B cell (primary cell): ENCODE results near the gene OCSTAMP. TPM values are rescaled to one million over a fixed set of nuclear protein-coding genes. Genes with fewer than 3 reads are reported as not detected.

Experiments
- ATAC-seq: fragments of 200-7000 bp; cut with Tn5 transposase; one replicate; pipeline ENCODE4 v1.10.0; 2021; ENCODE audit warnings: low read depth, mild to moderate bottlenecking, moderate number of reproducible peaks, moderate library complexity
- CTCF ChIA-PET: fragments of 350-600 bp; sonication (Branson Sonifier 250); formaldehyde crosslinking; loops from one replicate; lab custom pipeline; 2021; ENCODE audit warnings: antibody characterized with exemption, inconsistent platforms; lab: Charles Lee
- POLR2A ChIA-PET: fragments of 350-600 bp; sonication (Branson Sonifier 250); formaldehyde crosslinking; loops from one replicate; lab custom pipeline; 2021; ENCODE audit warnings: antibody characterized with exemption; lab: Charles Lee
- DNase-seq: peaks from one replicate; pipeline ENCODE4 v3.0.0; 2013
- H2AFZ ChIP-seq: 2 replicates; pipeline ENCODE4 v1.6.1; 2012; ENCODE audit warnings: mild to moderate bottlenecking, low read depth, low read length; ENCODE audit not compliant: insufficient read depth, poor library complexity, severe bottlenecking
- H3K27ac ChIP-seq, 2 donors: 1 replicate in 1 of 2; 2 replicates in 1 of 2; pipeline ENCODE4 v1.5.1; 2012 to 2013; ENCODE audit warnings: low read length in 2 of 2, mild to moderate bottlenecking in 2 of 2, moderate library complexity in 1 of 2
- H3K27me3 ChIP-seq, 4 experiments: fragments of 200-600 bp in 1 of 4; sonication (generic) in 1 of 4; replicated peaks in 1 of 4; 1 replicate in 2 of 4; 2 replicates in 2 of 4; pipeline versions ENCODE4 v1.6.1 to v1.7.0; 2013 to 2016; ENCODE audit warnings: low read length in 3 of 4, mild to moderate bottlenecking in 2 of 4, mixed read lengths in 1 of 4, moderate library complexity in 1 of 4; ENCODE audit not compliant: insufficient read depth in 4 of 4, control insufficient read depth in 3 of 4; ENCODE audit errors: control extremely low read depth in 1 of 4
- H3K36me3 ChIP-seq, 2 experiments: replicated peaks in 1 of 2; 1 replicate in 1 of 2; 2 replicates in 1 of 2; pipeline versions ENCODE4 v1.6.1 to v1.7.1; 2013; ENCODE audit warnings: low read length in 1 of 2; ENCODE audit not compliant: insufficient read depth in 2 of 2, control insufficient read depth in 1 of 2; ENCODE audit errors: control extremely low read depth in 1 of 2, extremely low read depth in 1 of 2
- H3K4me1 ChIP-seq, 2 donors: fragments of 200-600 bp in 1 of 2; sonication (generic) in 1 of 2; 1 replicate in 1 of 2; 2 replicates in 1 of 2; pipeline versions ENCODE4 v1.5.1 to v1.6.1; 2013 to 2017; ENCODE audit warnings: low read length in 2 of 2; ENCODE audit not compliant: control insufficient read depth in 2 of 2, insufficient read depth in 2 of 2
- H3K4me2 ChIP-seq: replicated peaks from 2 replicates; pipeline ENCODE3; 2012; ENCODE audit warnings: mild to moderate bottlenecking, low read depth, low read length; ENCODE audit not compliant: poor library complexity, severe bottlenecking
- H3K4me3 ChIP-seq, 5 experiments: fragments of 200-600 bp in 1 of 5; sonication (generic) in 1 of 5; 1 replicate in 3 of 5; 2 replicates in 2 of 5; pipeline versions ENCODE4 v1.5.1 to v1.7.0; 2011 to 2016; ENCODE audit warnings: low read length in 4 of 5, mild to moderate bottlenecking in 4 of 5, low read depth in 2 of 5, control low read depth in 1 of 5, moderate library complexity in 1 of 5; ENCODE audit not compliant: insufficient read depth in 1 of 5; ENCODE audit errors: control extremely low read depth in 1 of 5, extremely low read depth in 1 of 5
- H3K79me2 ChIP-seq: fragments of 200-600 bp; sonication (generic); one replicate; pipeline ENCODE4 v1.6.0; 2016; ENCODE audit warnings: low read length; ENCODE audit not compliant: control insufficient read depth, insufficient read depth
- H3K9ac ChIP-seq: fragments of 200-600 bp; sonication (generic); 2 replicates; pipeline ENCODE4 v1.6.1; 2017; ENCODE audit warnings: mild to moderate bottlenecking, low read length, moderate library complexity
- H3K9me3 ChIP-seq, 3 donors: one replicate each; pipeline versions ENCODE4 v1.6.1 to v1.7.1; 2013; ENCODE audit warnings: low read length in 2 of 3; ENCODE audit not compliant: control insufficient read depth in 2 of 3, insufficient read depth in 1 of 3; ENCODE audit errors: control extremely low read depth in 1 of 3
- H4K20me1 ChIP-seq: 2 replicates; pipeline ENCODE4 v1.6.0; 2012; ENCODE audit warnings: mild to moderate bottlenecking, low read length; ENCODE audit not compliant: insufficient read depth, control insufficient read depth, poor library complexity, severe bottlenecking
- H3K27ac Mint-ChIP-seq: one replicate; pipeline ENCODE4 v1.8.0; 2021; ENCODE audit warnings: mixed read lengths
- H3K27me3 Mint-ChIP-seq: one replicate; pipeline ENCODE4 v1.8.0; 2021; ENCODE audit warnings: mixed read lengths
- H3K4me1 Mint-ChIP-seq: one replicate; pipeline ENCODE4 v1.8.0; 2021; ENCODE audit warnings: mixed read lengths
- H3K4me3 Mint-ChIP-seq: one replicate; pipeline ENCODE4 v1.8.0; 2021; ENCODE audit warnings: mixed read lengths
- H3K9me3 Mint-ChIP-seq: one replicate; pipeline ENCODE4 v1.8.0; 2022; ENCODE audit warnings: mixed read lengths; ENCODE audit not compliant: insufficient read depth
- CTCF ChIP-seq: fragments of 200-600 bp; IDR thresholded peaks from one replicate; pipeline ENCODE4 v1.8.0; 2022; ENCODE audit warnings: antibody characterized with exemption, mild to moderate bottlenecking
- EZH2 ChIP-seq: IDR thresholded peaks from 2 replicates; pipeline ENCODE4 v1.6.1; 2012; ENCODE audit warnings: borderline replicate concordance, low read depth, mild to moderate bottlenecking, moderate library complexity, low read length; ENCODE audit not compliant: insufficient read depth, poor library complexity, severe bottlenecking
- WGBS: methylation state at CpG from one replicate; pipeline ENCODE4 v1.1.5; 2013; ENCODE audit warnings: missing lambda C conversion rate; ENCODE audit not compliant: insufficient coverage; 5-methylcytosine and 5-hydroxymethylcytosine counted together
- intact Hi-C: fragments of 100-400 bp; cut with micrococcal nuclease; formaldehyde crosslinking; loops from one replicate; pipeline ENCODE4 v1.10.0; 2022
- polyA plus RNA-seq: library from polyadenylated mRNA; depleted of rRNA; stranded (reverse); fragments of >200 nt; gene quantifications from 2 replicates; pipeline ENCODE4 v1.2.3, GENCODE V29; 2012
- total RNA-seq, 2 donors: library from RNA; stranded (reverse); fragments of 120-200 nt in 1 of 2; gene quantifications; 1 replicate in 1 of 2; 2 replicates in 1 of 2; pipeline versions ENCODE4 v1.2.3 to v1.2.4, GENCODE V29; 2013 to 2022

OCSTAMP gene
- total and polyA plus RNA-seq, 2 donors (not counting 1 experiment from before 2014, with no cell fraction given): not detected

DNA sequence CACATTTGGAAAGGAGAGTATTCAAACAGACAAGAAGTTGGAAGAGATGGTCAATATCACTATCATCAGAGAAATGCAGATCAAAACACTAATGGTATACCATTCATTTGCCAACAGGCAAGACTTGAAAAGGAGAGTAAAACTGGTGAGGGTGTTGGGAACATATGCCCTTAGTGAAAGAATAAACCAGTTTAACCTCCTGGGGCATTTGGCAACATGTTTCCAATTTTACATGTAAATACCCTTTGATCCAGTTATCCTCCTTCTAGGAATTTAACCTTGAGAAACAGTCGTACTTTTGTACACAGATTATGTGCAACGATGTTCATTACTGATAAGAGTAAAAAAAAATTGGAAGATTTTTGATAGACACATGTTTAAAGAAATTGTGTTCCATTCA, 34.1 kb upstream of the OCSTAMP start:
- H3K4me3 Mint-ChIP-seq: no peak overlapping the region
- H3K9me3 Mint-ChIP-seq: no peaks in the 10 kb centered on the region
- no peaks in the 10 kb centered on the region for H3K4me1 Mint-ChIP-seq
- CTCF ChIA-PET: no interaction called here
- WGBS: no CpG with 5 or more reads among the region's 2 CpGs
- no peak for ATAC-seq
- Histone ChIP-seq H3K4me1 (no peaks in the 10 kb centered on the region), H3K27ac (no peak overlapping the region), H3K79me2 (no peaks in the 10 kb centered on the region), H3K4me3 (no peak overlapping the region), H3K36me3 (no peaks in the 10 kb centered on the region), H3K27me3 (peaks cover 0 to 11% (median 3%) of the 10 kb centered on the region in 4 experiments), H3K4me2 (no peak overlapping the region), H3K9ac (no peak overlapping the region), H3K9me3 (no peaks in the 10 kb centered on the region), H4K20me1 (no peaks in the 10 kb centered on the region), H2AFZ (no peak overlapping the region)
- H3K27ac Mint-ChIP-seq: no peak overlapping the region
- intact Hi-C loops: no loop called here
- no peak for TF ChIP-seq CTCF
- TF ChIP-seq EZH2: no peak
- H3K27me3 Mint-ChIP-seq: peaks cover 11% of the 10 kb centered on the region
- no peak for DNase-seq
- POLR2A ChIA-PET: no interaction called here

GRCh38 chr20:46583411-46584214, 33.2 kb upstream of the OCSTAMP start:
- intact Hi-C loops: no loop called here
- TF ChIP-seq EZH2 (no peak), CTCF (no peak)
- ATAC-seq: no peak

More at GRCh38 chr20:46583411-46584214, 33.2 kb upstream of the OCSTAMP start:
- no peaks in the 10 kb centered on the region for H3K4me1 ChIP-seq
- Mint-ChIP-seq H3K4me1 (no peaks in the 10 kb centered on the region), H3K4me3 (no peak overlapping the region), H3K27me3 (peaks cover 13% of the 10 kb centered on the region), H3K9me3 (no peaks in the 10 kb centered on the region), H3K27ac (no peak overlapping the region)
- no peaks in the 10 kb centered on the region for H3K36me3 ChIP-seq
- WGBS: 75% methylated on average over 15 of the region's 17 CpGs
- POLR2A ChIA-PET: no interaction called here
- peaks cover 0 to 4% (median 0%) of the 10 kb centered on the region in 3 donors for H3K9me3 ChIP-seq
- H3K27ac ChIP-seq: no peak overlapping the region
- no peak overlapping the region for H3K9ac ChIP-seq
- no peaks in the 10 kb centered on the region for H3K79me2 ChIP-seq
- DNase-seq: no peak
- no peak overlapping the region for H2AFZ ChIP-seq
- H3K4me2 ChIP-seq: no peak overlapping the region
- CTCF ChIA-PET: interaction anchor here (1.3 kb wide), 1 partner anchor 22 kb away, joined by 3 read pairs; no protein-coding TSS in a partner anchor
- no peak overlapping the region for H3K4me3 ChIP-seq
- H4K20me1 ChIP-seq: no peaks in the 10 kb centered on the region
- peaks cover 0 to 7% (median 3%) of the 10 kb centered on the region in 4 experiments for H3K27me3 ChIP-seq
